AG10803 (cell line): ENCODE data around the gene RBM38.

Experiments used
- DNase-seq: peaks from one replicate; pipeline ENCODE4 v3.0.0; 2010; ENCODE audit warnings: low read depth
- H3K4me3 ChIP-seq: 2 replicates; pipeline ENCODE4 v1.5.1; 2011; ENCODE audit warnings: mild to moderate bottlenecking, low read length, control low read depth
- CTCF ChIP-seq: conservative IDR thresholded peaks from 2 replicates; pipeline ENCODE4 v1.5.1; 2011; ENCODE audit warnings: mild to moderate bottlenecking, low read length, control low read depth, inconsistent platforms

RBM38 gene

DNA sequence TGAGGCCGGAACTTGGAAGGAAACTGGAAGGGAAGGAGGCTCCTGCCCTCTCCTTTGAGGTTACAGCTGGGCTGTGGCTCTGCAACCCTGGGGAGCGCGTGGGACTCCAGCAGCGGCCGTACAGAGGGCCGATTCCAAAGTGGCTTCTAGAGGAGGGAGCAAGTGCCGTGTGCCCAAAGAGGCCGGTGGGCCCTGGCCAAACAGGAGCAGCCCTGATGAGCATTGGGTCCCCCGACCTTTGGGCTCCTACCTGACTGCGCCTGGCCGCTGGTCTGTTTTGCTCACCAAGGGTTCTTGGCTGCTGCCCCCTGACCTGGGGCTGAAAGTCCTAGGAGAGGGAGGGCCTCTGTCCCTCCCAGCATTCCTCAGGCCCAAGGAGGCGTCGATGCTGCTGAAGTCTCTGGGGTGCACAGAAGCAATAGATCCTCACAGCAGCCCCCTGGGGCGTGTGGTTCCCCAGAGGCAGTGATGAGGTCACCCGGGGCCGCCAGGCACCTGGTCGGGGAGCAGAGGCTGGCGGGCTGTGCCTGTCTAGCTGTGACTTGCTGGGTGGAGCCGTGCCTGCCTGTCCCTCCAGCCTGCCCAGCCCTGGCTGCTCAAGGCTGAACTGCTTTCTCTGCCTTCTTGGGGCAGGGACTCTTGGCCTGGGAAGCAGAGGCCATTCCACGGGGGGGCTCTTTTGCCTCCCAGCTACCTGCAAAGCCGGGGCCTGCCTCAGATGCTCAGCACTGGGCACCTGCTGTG is 9.8 kb downstream of the RBM38 start:
- no peak overlapping the region for H3K4me3 ChIP-seq
- DNase-seq, result no peak
- TF ChIP-seq CTCF, result no peak

GRCh38 chr20:57401565-57401918 is 10.3 kb downstream of the RBM38 start:
- DNase-seq, result no peak
- H3K4me3 ChIP-seq, result no peak overlapping the region
- no peak for TF ChIP-seq CTCF

DNA sequence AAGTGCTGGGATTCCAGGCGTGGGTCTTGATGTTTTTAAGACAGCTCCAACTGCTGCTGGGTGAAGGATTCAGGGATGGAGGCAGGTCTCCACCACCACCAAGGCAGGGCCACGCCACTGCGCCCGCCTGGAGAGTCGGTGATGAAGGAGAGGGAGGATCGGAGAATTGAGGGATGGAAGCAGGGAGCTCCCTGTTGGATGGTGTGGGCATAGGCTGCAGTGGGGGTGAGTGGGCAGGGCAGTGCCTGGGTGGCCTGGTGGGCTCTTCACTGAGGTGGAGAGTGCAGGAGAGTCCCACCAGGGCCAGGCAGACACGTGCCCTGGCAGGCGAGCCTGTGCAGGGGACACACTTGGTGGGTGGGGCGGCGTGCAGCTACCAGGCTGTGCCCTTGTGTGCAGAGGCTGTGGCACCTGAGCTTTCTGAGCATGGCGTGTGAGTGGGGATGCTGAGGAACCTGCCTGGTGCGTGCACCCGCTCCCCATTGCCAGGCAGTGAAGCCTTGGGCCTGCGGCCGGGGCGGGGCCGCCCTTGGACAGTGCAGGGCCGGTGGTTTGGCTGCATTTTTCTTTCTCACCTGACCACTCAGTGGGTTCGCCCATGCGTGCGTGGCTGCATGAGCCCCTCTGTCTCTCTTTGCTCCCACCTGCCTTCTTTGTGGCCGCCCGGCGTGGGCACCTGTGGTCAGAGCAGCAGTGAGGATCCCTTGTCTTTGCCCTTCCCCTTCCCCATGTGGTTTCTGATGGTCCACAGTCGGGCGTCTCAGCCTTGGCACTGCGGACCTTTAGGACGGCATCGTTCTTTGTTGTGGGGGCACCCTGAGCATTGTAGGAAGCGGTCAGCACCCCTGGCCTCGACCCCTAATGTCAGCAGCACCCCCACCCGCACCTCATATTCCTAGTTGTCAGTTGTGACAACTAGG is 11.3 kb downstream of the RBM38 start:
- DNase-seq, result no peak
- TF ChIP-seq CTCF, result no peak
- H3K4me3 ChIP-seq, result no peak overlapping the region

DNA sequence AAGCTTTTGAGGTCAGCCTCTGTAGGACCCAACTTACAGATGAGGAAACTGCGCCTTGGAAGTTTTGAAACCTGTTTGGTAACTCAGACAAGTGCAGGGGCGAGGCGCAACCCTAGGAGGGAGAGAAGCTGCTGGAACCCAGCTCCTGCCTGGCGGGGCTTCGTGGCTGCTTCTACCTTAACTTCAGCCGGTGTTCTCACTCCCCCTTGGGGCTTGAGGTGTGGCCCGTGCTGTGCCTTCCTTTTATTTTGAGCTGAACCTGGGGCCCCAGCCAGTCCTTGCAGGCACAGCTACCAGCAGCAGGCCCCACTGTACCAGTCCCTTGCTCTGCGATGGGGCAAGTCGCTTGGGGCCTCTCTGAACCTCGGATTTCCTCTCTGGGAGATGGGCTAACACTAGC is 12.0 kb downstream of the RBM38 start:
- no peak for TF ChIP-seq CTCF

GRCh38 chr20:57404006-57404405 is 12.8 kb downstream of the RBM38 start:
- no peak overlapping the region for H3K4me3 ChIP-seq
- DNase-seq, result no peak
- TF ChIP-seq CTCF, result no peak

More for the DNA sequence above, 12.0 kb downstream of the RBM38 start:
- no peak for DNase-seq
- H3K4me3 ChIP-seq, result no peak overlapping the region

GRCh38 chr20:57404419-57405072 is 13.3 kb downstream of the RBM38 start:
- no peak for TF ChIP-seq CTCF
- DNase-seq, result no peak
- no peak overlapping the region for H3K4me3 ChIP-seq
